ENCODE results near the gene CCDC92.

Gene CCDC92

GRCh38 chr12:123976227-123976826 lies 3.7 kb upstream of the CCDC92 start:
- no peak for DNase-seq (ENCODE audit: low read depth in 2 of 2)

GRCh38 chr12:123973552-123974341 lies 1.1 kb upstream of the CCDC92 start:
- peak in 1 of 2 donors; percentile 8 for DNase-seq (ENCODE audit: low read depth in 2 of 2)

GRCh38 chr12:123971770-123972456 lies 718 bp downstream of the CCDC92 start:
- DNase-seq (ENCODE audit: low read depth in 2 of 2): peak in 1 of 2 donors; percentile 23

- no peak for DNase-seq (ENCODE audit: low read depth in 2 of 2)
Measured at GRCh38 chr12:123971449-123971769, 1.2 kb downstream of the CCDC92 start.

GRCh38 chr12:123967121-123967586 lies 5.5 kb downstream of the CCDC92 start:
- DNase-seq (ENCODE audit: low read depth in 2 of 2): no peak

GRCh38 chr12:123966596-123966995 lies 6.0 kb downstream of the CCDC92 start:
- DNase-seq (ENCODE audit: low read depth in 2 of 2): no peak

- DNase-seq (ENCODE audit: low read depth in 2 of 2): no peak
Measured at GRCh38 chr12:123965382-123965781, 7.2 kb downstream of the CCDC92 start.

- DNase-seq (ENCODE audit: low read depth in 2 of 2): no peak
Measured at GRCh38 chr12:123963821-123964220, 8.8 kb downstream of the CCDC92 start.

- no peak for DNase-seq (ENCODE audit: low read depth in 2 of 2)
Measured at GRCh38 chr12:123962513-123962912, 10.1 kb downstream of the CCDC92 start.

- no peak for DNase-seq (ENCODE audit: low read depth in 2 of 2)
Measured at GRCh38 chr12:123961585-123962345, 10.9 kb downstream of the CCDC92 start.

- DNase-seq (ENCODE audit: low read depth in 2 of 2): no peak
Measured at GRCh38 chr12:123960856-123961255, 11.8 kb downstream of the CCDC92 start.

GRCh38 chr12:123960029-123960735 lies 12.4 kb downstream of the CCDC92 start:
- DNase-seq (ENCODE audit: low read depth in 2 of 2): no peak

- DNase-seq (ENCODE audit: low read depth in 2 of 2): no peak
Measured at GRCh38 chr12:123958876-123959275, 13.8 kb downstream of the CCDC92 start.

GRCh38 chr12:123958462-123958861 lies 14.2 kb downstream of the CCDC92 start:
- no peak for DNase-seq (ENCODE audit: low read depth in 2 of 2)

GRCh38 chr12:123957196-123957595 lies 15.4 kb downstream of the CCDC92 start:
- DNase-seq (ENCODE audit: low read depth in 2 of 2): no peak

- no peak for DNase-seq (ENCODE audit: low read depth in 2 of 2)
Measured at GRCh38 chr12:123956249-123956648, 16.4 kb downstream of the CCDC92 start.

- DNase-seq (ENCODE audit: low read depth in 2 of 2): no peak
Measured at GRCh38 chr12:123954647-123955350, 17.8 kb downstream of the CCDC92 start.

- no peak for DNase-seq (ENCODE audit: low read depth in 2 of 2)
Measured at GRCh38 chr12:123952037-123952436, 20.6 kb downstream of the CCDC92 start.

- no peak for DNase-seq (ENCODE audit: low read depth in 2 of 2)
Measured at GRCh38 chr12:123951467-123951866, 21.2 kb downstream of the CCDC92 start.

- no peak for DNase-seq (ENCODE audit: low read depth in 2 of 2)
Measured at GRCh38 chr12:123950476-123951349, 21.9 kb downstream of the CCDC92 start.
